ENCODE data around the gene TCP11. TPM values are rescaled to one million over a fixed set of nuclear protein-coding genes. Genes with fewer than 3 reads are reported as not detected.

Gene TCP11
- total and polyA plus RNA-seq, 2 experiments from 2014 or later = 0.27 to 0.54 TPM

DNA sequence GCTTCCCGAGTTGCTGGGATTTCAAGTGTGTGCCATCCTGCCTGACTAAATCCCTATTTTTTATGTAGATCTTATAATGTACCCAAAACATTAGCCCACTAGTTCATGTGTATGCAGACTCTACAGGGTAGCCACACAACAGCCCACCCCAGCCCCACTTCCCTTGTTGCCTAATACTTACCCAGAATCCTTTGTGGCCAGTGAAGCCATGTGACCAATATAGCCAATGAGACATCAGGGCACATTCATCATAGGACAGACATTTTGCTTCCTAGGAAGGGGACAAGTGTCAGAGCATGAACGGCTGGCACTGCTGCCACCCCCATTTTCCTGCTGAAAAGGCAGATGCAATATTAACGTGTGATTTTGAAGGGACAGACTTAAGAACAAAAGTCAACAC, 36.0 kb upstream of the TCP11 start:
- H3K9me3 ChIP-seq (ENCODE audit: low read depth) = no peaks in the 10 kb centered on the region
- H3K36me3 ChIP-seq = no peaks in the 10 kb centered on the region
- no peak overlapping the region for H3K27ac ChIP-seq
- TF ChIP-seq, protein P1, sequence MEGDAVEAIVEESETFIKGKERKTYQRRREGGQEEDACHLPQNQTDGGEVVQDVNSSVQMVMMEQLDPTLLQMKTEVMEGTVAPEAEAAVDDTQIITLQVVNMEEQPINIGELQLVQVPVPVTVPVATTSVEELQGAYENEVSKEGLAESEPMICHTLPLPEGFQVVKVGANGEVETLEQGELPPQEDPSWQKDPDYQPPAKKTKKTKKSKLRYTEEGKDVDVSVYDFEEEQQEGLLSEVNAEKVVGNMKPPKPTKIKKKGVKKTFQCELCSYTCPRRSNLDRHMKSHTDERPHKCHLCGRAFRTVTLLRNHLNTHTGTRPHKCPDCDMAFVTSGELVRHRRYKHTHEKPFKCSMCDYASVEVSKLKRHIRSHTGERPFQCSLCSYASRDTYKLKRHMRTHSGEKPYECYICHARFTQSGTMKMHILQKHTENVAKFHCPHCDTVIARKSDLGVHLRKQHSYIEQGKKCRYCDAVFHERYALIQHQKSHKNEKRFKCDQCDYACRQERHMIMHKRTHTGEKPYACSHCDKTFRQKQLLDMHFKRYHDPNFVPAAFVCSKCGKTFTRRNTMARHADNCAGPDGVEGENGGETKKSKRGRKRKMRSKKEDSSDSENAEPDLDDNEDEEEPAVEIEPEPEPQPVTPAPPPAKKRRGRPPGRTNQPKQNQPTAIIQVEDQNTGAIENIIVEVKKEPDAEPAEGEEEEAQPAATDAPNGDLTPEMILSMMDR (IDR thresholded peaks at IDR 0.05; ENCODE audit: low read depth, low read length) = no peak
- DNase-seq (ENCODE audit: low read depth in 1 of 2, low spot score in 1 of 2) = no peak
- no peaks in the 10 kb centered on the region for H3K27me3 ChIP-seq
- H3K4me3 ChIP-seq = no peak overlapping the region
- peaks cover 41% of the 10 kb centered on the region for H3K4me1 ChIP-seq (ENCODE audit: low read depth)

GRCh38 chr6:35176301-35177024, 35.3 kb upstream of the TCP11 start:
- H3K9me3 ChIP-seq (ENCODE audit: low read depth) = no peaks in the 10 kb centered on the region
- H3K4me1 ChIP-seq (ENCODE audit: low read depth) = peaks cover 35% of the 10 kb centered on the region
- H3K27me3 ChIP-seq = no peaks in the 10 kb centered on the region
- H3K4me3 ChIP-seq = no peak overlapping the region
- H3K27ac ChIP-seq = no peak overlapping the region
- DNase-seq (ENCODE audit: low read depth in 1 of 2, low spot score in 1 of 2) = no peak
- TF ChIP-seq, protein P1 (IDR thresholded peaks at IDR 0.05; ENCODE audit: low read depth, low read length) = no peak
- no peaks in the 10 kb centered on the region for H3K36me3 ChIP-seq

DNA sequence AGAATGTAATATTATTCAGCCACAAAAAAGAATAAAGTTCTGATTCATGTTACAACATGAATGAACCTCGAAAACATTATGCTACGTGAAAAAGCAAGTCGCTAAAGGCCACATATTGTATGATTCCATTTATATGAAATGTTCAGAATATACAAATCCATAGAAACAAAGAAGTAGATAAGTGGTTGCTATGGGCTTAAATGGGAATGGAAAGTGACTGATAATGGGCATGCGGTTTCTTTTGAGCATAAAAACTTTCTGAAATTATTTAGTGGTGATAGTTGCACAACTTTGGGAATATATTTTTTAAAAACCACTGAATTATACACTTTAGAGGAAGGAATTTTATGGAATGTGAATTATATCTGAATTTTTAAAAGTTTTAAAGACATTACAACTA, 33.4 kb upstream of the TCP11 start:
- Histone ChIP-seq H3K27ac (no peak overlapping the region), H3K36me3 (no peaks in the 10 kb centered on the region), H3K4me3 (no peak overlapping the region), H3K4me1 (ENCODE audit: low read depth) (peaks cover 16% of the 10 kb centered on the region), H3K27me3 (no peaks in the 10 kb centered on the region), H3K9me3 (ENCODE audit: low read depth) (no peaks in the 10 kb centered on the region)
- no peak for DNase-seq (ENCODE audit: low read depth in 1 of 2, low spot score in 1 of 2)
- TF ChIP-seq, protein P1 (IDR thresholded peaks at IDR 0.05; ENCODE audit: low read depth, low read length) = no peak

DNA sequence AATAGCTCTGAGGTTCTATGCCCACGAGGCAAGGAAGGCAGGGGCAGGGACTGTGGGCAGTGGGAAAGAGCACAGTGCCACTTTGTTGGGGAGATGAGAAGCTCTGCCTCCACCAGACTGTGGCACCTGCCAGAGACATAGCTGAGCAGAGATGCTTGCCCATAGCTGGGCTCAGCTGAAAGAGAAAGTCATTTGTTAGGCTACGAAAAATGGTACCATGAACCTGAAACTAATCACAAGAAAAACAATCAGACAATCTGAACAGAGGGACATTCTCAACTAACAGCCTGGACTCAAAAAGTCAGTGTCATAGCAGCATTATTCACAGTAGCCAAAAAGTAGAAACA, 32.9 kb upstream of the TCP11 start:
- Histone ChIP-seq H3K36me3 (no peaks in the 10 kb centered on the region), H3K27me3 (no peaks in the 10 kb centered on the region), H3K27ac (no peak overlapping the region), H3K4me3 (no peak overlapping the region), H3K9me3 (ENCODE audit: low read depth) (no peaks in the 10 kb centered on the region), H3K4me1 (ENCODE audit: low read depth) (peaks cover 12% of the 10 kb centered on the region)
- TF ChIP-seq, protein P1 (IDR thresholded peaks at IDR 0.05; ENCODE audit: low read depth, low read length) = no peak
- no peak for DNase-seq (ENCODE audit: low read depth in 1 of 2, low spot score in 1 of 2)

GRCh38 chr6:35173427-35174087, 32.4 kb upstream of the TCP11 start:
- TF ChIP-seq, protein P1 (IDR thresholded peaks at IDR 0.05; ENCODE audit: low read depth, low read length) = no peak
- H3K36me3 ChIP-seq = no peaks in the 10 kb centered on the region
- no peak for DNase-seq (ENCODE audit: low read depth in 1 of 2, low spot score in 1 of 2)
- no peak overlapping the region for H3K27ac ChIP-seq
- H3K9me3 ChIP-seq (ENCODE audit: low read depth) = no peaks in the 10 kb centered on the region
- H3K27me3 ChIP-seq = no peaks in the 10 kb centered on the region
- no peak overlapping the region for H3K4me3 ChIP-seq
- H3K4me1 ChIP-seq (ENCODE audit: low read depth) = peaks cover 12% of the 10 kb centered on the region

Data from cardiac muscle cell (in vitro differentiated cells and primary cell).